NCI-H2196 (cell line): ENCODE results near the gene PRPF18.

Source experiments
- DNase-seq: peaks from one replicate; lab custom pipeline; 2025; ENCODE audit not compliant: unreplicated experiment; lab: John Stamatoyannopoulos, UW

Gene PRPF18

GRCh38 chr10:13668126-13668525 lies 81.4 kb downstream of the PRPF18 start:
- no peak for DNase-seq

- no peak for DNase-seq
These were observed 82.6 kb downstream of the PRPF18 start for GRCh38 chr10:13669182-13669855.

GRCh38 chr10:13669901-13670300 lies 83.1 kb downstream of the PRPF18 start:
- DNase-seq, result no peak

GRCh38 chr10:13670311-13670710 lies 83.5 kb downstream of the PRPF18 start:
- DNase-seq, result no peak

- DNase-seq, result no peak
These were observed 85.1 kb downstream of the PRPF18 start for GRCh38 chr10:13671904-13672303.

GRCh38 chr10:13672548-13672947 lies 85.8 kb downstream of the PRPF18 start:
- no peak for DNase-seq

- no peak for DNase-seq
These were observed 86.4 kb downstream of the PRPF18 start for GRCh38 chr10:13673156-13673555.

GRCh38 chr10:13674645-13675588 lies 88.2 kb downstream of the PRPF18 start:
- DNase-seq, result no peak

- no peak for DNase-seq
These were observed 91.5 kb downstream of the PRPF18 start for GRCh38 chr10:13678101-13678843.
